Measurements from ENCODE around the gene ALG1. TPM values are rescaled to one million over a fixed set of nuclear protein-coding genes. Genes with fewer than 3 reads are reported as not detected.
A peak's percentile ranks its signal among the peaks of the same experiment; 100 is the strongest.

The ALG1 gene
- polyA plus RNA-seq, 1 donor (not counting 4 experiments of a cell fraction or from before 2014, with no cell fraction given) = 25.8 TPM

DNA sequence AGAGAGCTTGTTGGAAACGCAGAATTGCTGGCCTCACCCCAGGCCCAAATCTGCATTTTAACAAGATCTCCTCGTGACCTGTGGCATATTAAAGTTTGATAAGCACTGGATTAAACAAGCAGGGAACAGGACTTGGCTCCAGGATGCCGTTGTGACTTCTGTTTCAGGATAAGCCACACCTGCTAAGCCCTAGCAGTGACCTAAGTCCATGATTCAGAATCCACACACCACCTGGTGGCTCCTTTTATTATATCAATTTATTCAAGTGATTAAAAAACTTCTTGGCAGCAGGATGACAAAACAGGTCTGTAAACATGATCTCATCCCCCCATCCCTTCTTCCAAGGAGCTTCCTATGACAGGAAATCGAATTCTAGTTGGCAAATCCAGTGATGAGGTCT is 47.0 kb upstream of the ALG1 start:
- Histone ChIP-seq H3K4me3 (ENCODE audit: control insufficient read depth in 2 of 3, extremely low read depth in 1 of 3, insufficient read depth in 2 of 3, low read depth in 1 of 3, low read length in 3 of 3) (no peak overlapping the region), H3K9me3 (ENCODE audit: control insufficient read depth, low read depth, low read length) (no peaks in the 10 kb centered on the region), H3K9ac (ENCODE audit: control insufficient read depth, extremely low read depth, insufficient read depth, low read length) (no peak overlapping the region), H2AFZ (ENCODE audit: control insufficient read depth, low read length) (no peak overlapping the region), H3K27ac (ENCODE audit: control insufficient read depth, insufficient read depth, low read length) (no peak overlapping the region), H3K36me3 (ENCODE audit: control insufficient read depth in 2 of 2, extremely low read depth in 1 of 2, insufficient read depth in 2 of 2, low read length in 2 of 2) (peaks cover 0 to 4% of the 10 kb centered on the region in 2 experiments), H3K4me1 (ENCODE audit: control insufficient read depth, extremely low read depth, insufficient read depth, low read length) (no peaks in the 10 kb centered on the region), H3K4me2 (ENCODE audit: control insufficient read depth, extremely low read depth, insufficient read depth, low read depth, low read length) (no peak overlapping the region), H3K79me2 (ENCODE audit: control insufficient read depth, insufficient read depth, low read length) (no peaks in the 10 kb centered on the region), H4K20me1 (ENCODE audit: control insufficient read depth, extremely low read depth, insufficient read depth, low read length) (no peaks in the 10 kb centered on the region), H3K9me1 (ENCODE audit: control insufficient read depth, extremely low read depth, insufficient read depth, low read length) (no peaks in the 10 kb centered on the region), H3K27me3 (ENCODE audit: control insufficient read depth, extremely low read depth, insufficient read depth, low read length) (peaks cover 5% of the 10 kb centered on the region)
- dilution Hi-C loops (cut with MboI; ENCODE audit: extremely low pct_ligation_motif_present, low sequenced_read_pairs) = no loop called here
- TF ChIP-seq EZH2 (IDR thresholded peaks at IDR 0.05; ENCODE audit: low read length) (no peak), CTCF (optimal IDR thresholded peaks at IDR 0.05 in 1 of 3, IDR thresholded peaks at IDR 0.05 in 1 of 3, conservative IDR thresholded peaks at IDR 0.05 in 1 of 3; ENCODE audit: extremely low read depth in 1 of 3, insufficient read depth in 2 of 3, low read length in 3 of 3) (peak; percentile 25 to 39 (median 38))
- FAIRE-seq = no peak
- no peak for DNase-seq (ENCODE audit: low read depth, low spot score)

- H3K4me2 ChIP-seq (ENCODE audit: control insufficient read depth, extremely low read depth, insufficient read depth, low read depth, low read length) = no peak overlapping the region
- no peak overlapping the region for H3K9ac ChIP-seq (ENCODE audit: control insufficient read depth, extremely low read depth, insufficient read depth, low read length)
- no peaks in the 10 kb centered on the region for H3K9me3 ChIP-seq (ENCODE audit: control insufficient read depth, low read depth, low read length)
- dilution Hi-C loops (cut with MboI; ENCODE audit: extremely low pct_ligation_motif_present, low sequenced_read_pairs) = no loop called here
- no peak for DNase-seq (ENCODE audit: low read depth, low spot score)
- H4K20me1 ChIP-seq (ENCODE audit: control insufficient read depth, extremely low read depth, insufficient read depth, low read length) = no peaks in the 10 kb centered on the region
- FAIRE-seq = no peak
- H3K4me3 ChIP-seq (ENCODE audit: control insufficient read depth in 2 of 3, extremely low read depth in 1 of 3, insufficient read depth in 2 of 3, low read depth in 1 of 3, low read length in 3 of 3) = no peak overlapping the region
- no peaks in the 10 kb centered on the region for H3K9me1 ChIP-seq (ENCODE audit: control insufficient read depth, extremely low read depth, insufficient read depth, low read length)
- H2AFZ ChIP-seq (ENCODE audit: control insufficient read depth, low read length) = no peak overlapping the region
- peaks cover under 1% of the 10 kb centered on the region for H3K27me3 ChIP-seq (ENCODE audit: control insufficient read depth, extremely low read depth, insufficient read depth, low read length)
- H3K27ac ChIP-seq (ENCODE audit: control insufficient read depth, insufficient read depth, low read length) = no peak overlapping the region
- no peaks in the 10 kb centered on the region for H3K79me2 ChIP-seq (ENCODE audit: control insufficient read depth, insufficient read depth, low read length)
- H3K36me3 ChIP-seq (ENCODE audit: control insufficient read depth in 2 of 2, extremely low read depth in 1 of 2, insufficient read depth in 2 of 2, low read length in 2 of 2) = peaks cover 0 to 4% of the 10 kb centered on the region in 2 experiments
- H3K4me1 ChIP-seq (ENCODE audit: control insufficient read depth, extremely low read depth, insufficient read depth, low read length) = no peaks in the 10 kb centered on the region
- TF ChIP-seq CTCF (optimal IDR thresholded peaks at IDR 0.05 in 1 of 3, IDR thresholded peaks at IDR 0.05 in 1 of 3, conservative IDR thresholded peaks at IDR 0.05 in 1 of 3; ENCODE audit: extremely low read depth in 1 of 3, insufficient read depth in 2 of 3, low read length in 3 of 3) = peak in 1 of 3 experiments; percentile 15
- TF ChIP-seq EZH2 (IDR thresholded peaks at IDR 0.05; ENCODE audit: low read length) = no peak
Measured at GRCh38 chr16:5025171-5025632, 46.4 kb upstream of the ALG1 start.

Measured in keratinocyte (primary cell).